Fibroblast of skin of scalp (primary cell): ENCODE data around the gene MARVELD1. TPM values are rescaled to one million over a fixed set of nuclear protein-coding genes. Genes with fewer than 3 reads are reported as not detected.
A peak's percentile ranks its signal among the peaks of the same experiment; 100 is the strongest.

Experiments used
- DNase-seq: peaks from one replicate; pipeline ENCODE4 v3.0.0-alpha.2; 2013
- polyA plus RNA-seq, 2 experiments: library from polyadenylated mRNA; unstranded; fragments of 120-200 nt; gene quantifications; one replicate each; pipeline ENCODE4 v1.2.1, GENCODE V29; 2013; ENCODE audit not compliant: insufficient read length in 2 of 2

The MARVELD1 gene
- 98.5 TPM for polyA plus RNA-seq (2013, experiment 1 of 2; ENCODE audit: insufficient read length)
- 106 TPM for polyA plus RNA-seq (2013, experiment 2 of 2; ENCODE audit: insufficient read length)

DNA sequence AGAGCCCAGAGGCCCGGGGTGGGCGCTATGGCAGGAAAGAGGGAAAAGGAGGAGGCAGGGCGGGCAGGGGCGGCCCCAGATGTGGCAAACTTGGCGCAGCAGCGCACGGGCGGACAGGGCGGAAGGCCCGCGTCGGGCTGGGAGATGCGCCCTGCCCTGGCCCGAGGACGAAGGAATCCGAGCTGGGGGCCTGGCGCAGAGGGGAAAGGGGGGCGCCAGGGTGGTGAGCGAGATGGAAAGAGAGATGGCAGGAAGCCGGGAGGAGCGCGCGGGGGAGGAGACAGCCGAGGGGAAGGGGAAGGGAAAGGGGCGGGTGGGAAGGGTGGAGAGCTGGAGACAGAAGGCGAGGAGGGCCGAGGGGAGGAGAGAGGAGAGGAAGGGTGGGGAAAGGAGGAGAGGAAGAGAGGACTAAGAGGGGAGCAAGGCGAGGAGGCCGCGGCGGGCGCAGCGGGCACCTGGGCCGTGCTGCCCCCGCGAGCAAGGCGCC is at the start of gene MARVELD1:
MARVELD1 (plus strand) TSS at position 392 of the 487 bp plus-strand sequence. CDS start 147 bp downstream, outside the sequence.
- peak; percentile 93 for DNase-seq

DNA sequence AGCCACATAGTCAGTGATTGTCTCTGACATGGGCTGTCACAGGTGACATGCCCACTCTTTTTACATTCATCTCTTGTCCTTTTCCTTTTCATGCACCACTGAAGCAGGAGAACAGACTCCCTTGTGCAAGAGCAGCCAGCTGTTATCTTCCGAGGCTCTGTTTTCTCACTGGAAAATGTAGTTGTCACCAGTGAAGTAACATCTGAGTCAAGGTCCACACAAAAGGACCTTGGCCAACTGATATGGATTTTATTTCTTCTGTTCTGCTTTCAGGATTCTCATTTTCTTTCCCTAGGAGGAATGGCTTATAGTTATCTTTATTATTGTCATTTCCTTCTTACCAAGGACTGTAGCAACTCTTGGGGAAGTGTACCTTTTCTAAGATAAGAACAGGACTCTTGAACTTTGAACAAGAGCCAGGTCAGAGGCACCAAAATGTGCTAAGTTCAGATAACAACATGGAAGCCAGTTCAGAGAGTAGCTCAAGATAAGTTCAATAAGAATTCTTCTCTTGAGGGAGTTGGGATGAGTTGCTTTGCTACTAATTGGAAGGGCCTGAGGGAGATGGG is 49.2 kb upstream of the MARVELD1 start:
- no peak for DNase-seq

DNA sequence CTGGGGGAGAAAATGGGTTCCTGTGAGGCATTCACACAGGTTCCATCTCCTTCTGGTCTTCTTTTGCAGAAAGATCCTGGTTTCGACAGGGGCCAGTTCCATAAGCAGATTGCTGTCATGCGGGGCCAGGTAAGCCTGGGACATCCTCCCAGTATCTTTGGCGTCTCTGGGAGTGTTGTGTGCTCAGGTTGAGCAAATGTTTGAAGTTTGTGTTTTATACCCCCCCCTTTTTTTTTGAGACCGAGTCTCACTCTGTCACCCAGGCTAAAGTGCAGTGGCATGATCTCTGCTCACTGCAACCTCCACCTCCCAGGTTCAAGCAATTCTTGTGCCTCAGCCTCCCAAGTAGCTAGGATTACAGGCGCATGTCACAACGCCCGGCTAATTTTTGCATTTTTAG is 46.5 kb upstream of the MARVELD1 start:
- DNase-seq: no peak

DNA sequence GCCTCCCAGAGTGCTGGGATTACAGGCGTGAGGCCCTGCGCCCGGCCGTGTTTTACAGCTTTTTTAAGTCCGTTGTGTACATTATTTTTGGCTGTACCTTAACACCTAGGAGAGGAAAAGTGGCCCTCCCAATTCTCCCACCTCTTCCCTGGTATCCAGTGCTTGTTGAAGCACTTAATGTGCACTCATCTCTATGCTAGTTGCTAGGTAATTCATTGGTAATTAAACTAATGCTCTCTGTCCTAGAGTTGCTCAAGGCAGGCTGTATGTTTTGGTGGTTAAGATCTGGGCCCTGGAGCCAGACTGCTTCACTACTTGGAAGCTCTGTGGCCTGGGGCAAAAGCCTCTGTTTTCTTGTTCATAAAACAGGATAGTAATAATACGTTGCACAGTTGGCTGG is 46.1 kb upstream of the MARVELD1 start:
- no peak for DNase-seq

DNA sequence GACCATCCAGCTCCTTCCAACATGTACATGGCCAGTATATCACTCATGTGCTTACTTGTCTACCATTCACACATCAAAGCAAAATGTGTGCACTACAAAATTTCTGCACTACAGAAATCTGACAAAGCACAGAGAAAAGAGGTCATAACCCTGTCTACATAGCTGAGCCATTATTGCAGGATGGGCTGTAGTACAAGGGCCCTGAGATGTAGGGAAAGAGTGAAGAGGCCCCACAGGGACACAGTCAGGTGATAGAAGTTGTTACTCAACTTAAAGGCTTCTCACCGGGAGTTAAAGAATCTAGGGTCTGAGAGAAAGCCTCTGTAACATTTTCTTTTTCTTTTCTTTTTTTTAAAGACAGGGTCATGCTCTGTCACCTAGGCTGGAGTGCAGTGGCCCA is 44.0 kb upstream of the MARVELD1 start:
- DNase-seq: no peak

DNA sequence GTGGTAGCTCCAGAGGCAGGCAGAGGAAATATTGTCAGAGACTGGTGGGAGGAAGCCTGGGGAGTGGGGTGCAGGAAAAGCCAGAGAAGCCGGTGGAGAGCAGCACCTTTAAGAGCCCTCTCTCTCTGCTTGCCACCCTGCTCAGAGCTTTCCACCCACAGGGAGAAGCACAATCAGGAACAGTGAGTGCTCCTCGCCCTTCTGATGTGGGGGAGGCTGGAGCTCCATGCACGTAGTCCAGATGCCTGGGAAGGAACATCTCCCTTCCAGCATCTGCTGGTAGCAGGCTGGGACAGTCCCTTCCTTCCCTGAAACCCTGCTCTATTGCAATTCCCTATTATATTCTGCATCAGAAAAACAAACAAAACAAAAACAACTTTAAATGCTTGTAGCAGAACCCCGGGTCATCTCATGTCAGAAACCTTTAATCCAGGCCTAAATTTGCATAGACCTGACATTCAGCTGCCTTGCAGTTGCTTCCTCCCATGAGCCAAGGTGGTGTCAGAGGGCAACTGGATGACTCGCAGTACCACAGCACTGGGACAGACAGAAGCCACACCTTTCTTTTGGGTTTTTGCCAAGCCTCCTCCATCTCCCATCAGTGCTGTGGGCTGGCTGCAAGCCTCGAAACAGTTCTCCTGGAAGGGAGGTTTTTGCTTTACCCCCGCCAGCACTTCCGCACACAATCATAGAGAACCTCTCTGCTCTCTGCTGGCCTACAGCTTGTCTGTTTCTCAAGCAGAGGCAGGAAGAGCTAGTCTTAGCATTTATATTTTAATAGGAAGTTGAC is 39.6 kb upstream of the MARVELD1 start:
- peak; percentile 58 for DNase-seq

DNA sequence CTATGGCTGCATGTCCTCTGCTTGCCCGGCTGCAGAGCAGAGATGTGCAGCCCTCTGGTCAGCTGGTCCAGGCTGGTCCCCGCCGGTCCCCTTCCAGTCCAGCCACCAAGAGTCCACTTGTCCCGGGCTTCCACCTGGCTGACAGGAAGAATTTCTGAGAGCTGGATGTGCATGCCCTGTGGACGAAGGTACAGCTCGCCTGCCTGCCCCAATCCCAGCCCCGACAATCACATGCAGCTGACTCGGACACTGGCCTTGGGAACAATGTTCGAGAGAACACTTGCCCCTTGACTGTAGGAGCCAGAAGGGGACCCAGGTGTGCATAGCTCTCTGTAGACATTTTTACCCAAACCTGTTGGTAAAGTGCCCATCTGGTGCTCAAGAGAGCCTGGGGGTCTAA is 38.3 kb upstream of the MARVELD1 start:
- no peak for DNase-seq

DNA sequence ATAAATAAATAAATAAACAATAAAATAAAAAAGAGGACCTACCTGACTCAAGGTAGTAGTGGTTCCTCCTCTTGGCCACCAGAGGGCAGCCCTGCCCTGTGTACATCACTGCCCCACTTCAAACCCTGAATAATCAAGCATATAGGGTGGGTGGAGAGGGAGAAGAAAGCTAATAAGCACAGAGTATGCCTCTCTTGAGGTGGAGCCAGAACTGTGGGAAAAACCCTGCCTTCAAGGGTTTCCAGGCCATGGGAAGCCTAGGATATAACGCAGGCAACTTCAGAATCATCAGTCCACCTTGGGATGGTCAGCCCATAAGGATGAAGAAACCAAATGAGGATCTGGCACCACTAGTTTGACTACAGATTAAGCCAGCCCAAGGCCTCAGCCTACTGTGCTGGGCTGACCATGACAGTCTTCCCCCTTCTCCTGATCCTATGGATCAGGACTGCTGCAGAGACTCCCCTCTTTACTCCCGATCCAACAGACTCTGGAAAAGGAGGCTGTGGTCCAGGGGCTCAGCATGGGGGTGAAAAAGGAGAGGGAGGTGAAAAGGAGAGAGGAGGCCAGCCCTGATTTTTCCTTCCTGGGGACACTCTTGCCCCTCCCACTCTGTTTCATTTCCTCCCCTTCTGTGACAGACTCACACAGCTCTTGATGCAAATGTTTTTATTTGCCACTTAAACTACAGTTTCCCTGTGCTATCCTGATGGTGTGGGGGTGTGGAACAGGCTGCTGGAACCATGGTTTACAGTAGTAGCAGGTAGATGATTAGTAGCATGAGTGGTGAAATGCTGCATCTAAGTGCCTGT is 36.6 kb upstream of the MARVELD1 start:
- peak; percentile 60 for DNase-seq

DNA sequence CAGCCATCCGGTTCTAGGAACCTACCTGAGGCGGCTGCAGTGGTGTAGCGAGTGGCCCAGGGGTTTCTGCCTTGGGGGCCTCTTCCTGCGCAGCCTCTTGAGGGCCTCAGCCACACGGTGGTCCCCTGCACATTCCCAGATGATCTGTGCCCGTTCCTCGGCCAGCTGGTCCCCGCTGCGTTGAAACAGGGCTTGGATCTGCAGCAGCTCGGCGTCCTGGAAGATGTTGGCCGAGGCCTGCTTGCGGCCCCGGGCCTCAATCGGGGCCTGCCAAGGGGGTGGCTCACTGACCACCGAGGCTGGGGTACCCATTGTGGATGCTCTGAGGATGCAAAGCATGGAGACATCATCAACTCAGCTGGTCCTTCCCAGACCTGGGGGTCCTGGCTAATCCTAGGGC is 33.9 kb upstream of the MARVELD1 start:
- no peak for DNase-seq

DNA sequence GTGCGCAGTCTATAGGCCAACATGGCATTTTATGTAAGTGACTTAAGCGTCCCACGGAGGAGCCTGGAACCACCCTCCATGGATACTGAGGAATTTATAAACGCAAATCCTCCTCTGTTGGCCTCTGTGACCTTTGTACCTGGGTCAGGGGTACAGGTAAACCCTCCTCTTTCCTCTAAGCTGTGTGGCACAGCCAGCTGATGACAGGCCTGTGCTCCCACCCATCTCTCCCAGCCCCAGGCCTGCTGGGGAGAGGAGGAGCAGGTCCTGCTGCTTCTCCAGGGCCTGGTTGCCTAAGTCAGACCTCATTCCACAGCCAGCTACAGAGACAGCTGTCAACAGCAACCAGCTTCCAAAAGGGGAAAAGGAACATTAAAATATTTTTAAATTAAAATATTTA is 31.5 kb upstream of the MARVELD1 start:
- DNase-seq: no peak

DNA sequence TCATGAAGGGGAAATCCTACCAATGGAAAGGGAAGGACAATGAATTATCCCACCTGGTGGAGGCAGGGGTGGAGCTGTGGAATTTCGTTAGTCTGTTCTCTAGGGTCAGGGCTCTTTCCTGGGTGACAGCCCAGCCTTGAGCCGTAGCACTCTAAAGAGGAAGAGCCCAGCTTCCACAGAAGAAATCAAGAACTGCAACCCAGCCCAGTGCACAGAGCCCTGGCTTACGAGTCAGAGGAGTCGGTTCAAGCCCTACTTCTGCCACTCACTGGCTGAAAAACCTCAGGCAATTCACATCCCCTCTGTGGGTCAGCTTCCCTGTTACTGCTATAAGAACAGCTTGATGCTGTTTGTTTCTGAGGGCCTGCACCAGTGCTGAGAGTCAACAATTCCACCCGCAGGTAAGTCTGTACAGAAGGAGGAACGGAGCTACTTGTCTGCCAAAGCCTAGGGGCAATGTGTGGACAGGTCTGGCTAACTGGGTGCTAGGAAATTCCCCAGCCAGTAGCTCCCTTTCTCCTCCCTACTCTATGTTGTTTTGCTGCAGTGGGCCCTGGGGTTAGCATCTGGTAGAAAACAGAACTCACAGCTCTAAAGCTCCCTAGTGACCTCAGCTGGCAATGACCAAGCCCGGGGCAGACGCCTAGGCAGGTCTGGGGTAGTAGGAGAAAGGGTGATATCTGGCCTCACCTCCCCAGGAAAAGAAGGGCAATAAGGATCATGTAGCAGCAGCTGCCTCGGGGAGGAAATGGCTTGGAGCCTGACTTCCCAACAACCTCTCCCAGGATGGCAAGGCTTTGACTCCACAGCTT is 29.8 kb upstream of the MARVELD1 start:
- no peak for DNase-seq

DNA sequence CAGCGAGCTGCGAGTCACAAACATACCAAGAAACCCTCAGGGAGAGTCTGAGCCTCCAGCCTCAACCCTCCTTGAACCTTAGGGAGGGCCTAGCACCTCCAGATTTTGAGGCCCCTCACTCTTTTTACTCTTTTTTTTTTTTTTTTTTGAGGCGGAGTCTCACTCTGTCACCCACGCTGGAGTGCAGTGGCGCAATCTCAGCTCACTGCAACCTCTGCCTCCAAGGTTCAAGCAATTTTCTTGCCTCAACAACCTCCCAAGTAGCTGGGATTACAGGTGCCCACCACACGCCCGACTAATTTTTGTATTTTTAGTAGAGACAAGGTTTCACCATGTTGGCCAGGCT is 29.2 kb upstream of the MARVELD1 start:
- peak; percentile 65 for DNase-seq

DNA sequence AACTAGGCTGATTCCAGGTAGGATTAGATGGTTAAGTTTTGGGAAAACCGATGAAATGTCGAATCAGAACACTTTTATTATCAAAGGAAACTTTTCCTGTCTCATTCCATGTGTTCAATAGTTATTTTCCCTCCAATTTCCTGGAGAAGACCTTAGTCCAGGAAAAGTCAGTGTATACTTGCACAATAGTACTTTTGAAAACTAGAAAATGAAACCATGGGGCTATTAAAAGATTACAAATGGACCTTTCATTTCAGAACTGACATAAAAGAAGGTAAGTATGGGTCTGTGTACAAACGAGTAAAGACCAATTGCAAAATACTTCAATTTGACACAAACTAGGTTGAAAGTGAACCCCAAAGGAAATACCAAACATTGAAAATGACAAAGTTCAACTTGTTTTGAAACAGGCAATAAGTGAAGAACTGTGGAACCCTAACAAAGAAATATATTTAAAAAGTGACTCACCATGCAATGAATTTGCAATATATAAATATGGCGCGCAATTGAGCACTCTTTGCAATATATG is 28.6 kb upstream of the MARVELD1 start:
- no peak for DNase-seq

DNA sequence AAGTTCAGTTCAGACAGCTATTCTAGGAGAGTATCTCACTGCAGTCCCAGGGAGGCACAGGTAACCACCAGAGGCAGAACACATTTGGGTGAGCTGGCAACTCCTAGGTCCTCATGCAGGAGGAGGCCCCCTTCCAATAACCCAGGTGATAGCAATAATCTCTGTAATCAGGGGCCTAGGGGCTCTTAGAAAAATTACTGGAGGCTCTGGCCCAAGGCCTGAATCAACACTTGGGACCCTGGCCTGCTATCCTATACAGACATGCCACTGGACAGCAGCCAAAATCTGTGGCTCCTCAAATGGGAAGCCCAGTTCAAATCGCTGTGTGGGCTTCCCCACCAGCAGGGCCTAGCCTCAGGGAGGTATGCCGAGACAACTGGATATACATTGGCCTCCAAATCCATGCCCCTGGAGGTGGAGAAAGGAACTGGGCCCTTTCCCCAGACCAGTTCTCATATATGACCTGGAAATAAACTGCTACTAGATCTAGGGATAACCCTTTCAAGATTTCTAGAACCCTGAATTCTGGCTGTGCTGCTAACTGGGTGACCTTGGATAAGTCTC is 28.1 kb upstream of the MARVELD1 start:
- DNase-seq: peak; percentile 43

DNA sequence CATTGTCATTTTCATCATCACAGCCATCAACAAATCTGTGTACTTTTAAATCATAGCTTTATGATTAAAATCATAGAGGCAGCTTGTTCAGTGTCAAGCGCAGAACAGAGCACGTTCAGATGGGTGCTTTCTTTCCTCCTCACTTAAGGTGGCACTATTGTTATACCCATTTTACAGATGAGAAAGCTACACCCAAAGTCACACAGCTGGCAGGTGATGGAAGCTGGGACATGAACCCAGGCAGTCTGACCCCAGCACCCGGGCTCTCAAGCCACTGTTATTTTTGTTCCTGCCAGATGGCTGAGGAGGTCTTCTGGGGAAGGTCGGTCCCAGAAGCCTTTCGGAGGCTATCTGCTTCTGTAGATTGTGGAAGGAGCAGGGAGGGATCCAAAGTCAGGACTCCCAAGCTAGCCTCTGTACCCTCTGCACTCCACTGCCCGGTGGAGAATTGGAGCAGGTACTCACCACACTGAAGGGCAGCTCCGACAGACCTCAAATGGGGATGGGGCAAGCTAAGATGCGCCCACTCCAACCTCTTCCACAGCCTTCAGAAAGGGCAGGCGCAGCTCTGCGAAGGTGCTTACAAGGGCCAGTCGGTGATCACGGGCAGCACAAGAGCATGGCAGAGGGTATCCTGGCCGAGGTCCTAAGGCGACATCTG is 27.1 kb upstream of the MARVELD1 start:
- DNase-seq: no peak

DNA sequence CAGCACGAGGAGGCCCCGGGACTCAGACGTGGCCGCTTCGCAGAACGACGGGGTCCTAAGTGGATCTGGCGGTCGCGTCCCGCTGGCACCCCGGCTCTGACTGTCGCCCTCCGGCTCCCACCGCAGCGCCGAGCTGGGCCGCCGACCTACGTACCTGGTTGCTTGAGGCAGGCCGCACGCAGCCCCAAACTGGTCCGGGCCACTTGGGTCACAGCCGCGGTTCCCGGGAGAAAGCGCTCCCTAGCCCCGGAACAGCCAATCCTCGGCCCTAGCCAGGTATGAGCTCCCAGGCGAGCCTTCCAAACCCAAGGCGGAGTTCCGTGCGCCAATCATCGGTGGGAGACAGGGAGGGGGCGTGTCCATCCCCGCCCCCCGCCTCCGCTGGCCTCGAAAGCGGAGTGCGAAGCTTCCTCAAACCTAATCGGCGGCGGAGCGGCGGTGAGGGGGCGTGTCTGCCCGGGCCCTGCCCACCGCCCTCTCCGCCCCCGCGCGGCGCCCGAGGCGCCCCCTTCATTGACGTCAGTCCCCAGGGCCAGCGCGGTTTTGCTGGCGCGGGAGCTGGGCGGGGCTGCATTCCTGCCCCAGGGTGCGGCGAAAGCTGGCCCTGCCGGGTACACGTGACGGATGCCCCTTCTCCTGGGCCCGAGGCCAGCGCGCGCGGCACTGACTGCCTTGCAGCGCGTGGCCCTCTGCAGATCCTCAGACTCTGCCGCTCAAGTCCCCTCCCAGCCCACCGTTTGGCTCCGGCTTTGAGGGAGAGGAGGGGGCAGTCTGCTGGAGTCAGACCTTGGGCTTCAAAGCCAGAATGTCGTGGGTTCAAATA is 26.4 kb upstream of the MARVELD1 start, which contains the start of gene AVPI1:
AVPI1 (minus strand) TSS at position 280 of the 823 bp plus-strand sequence. CDS start 7,336 bp downstream, outside the sequence.
- DNase-seq: peak; percentile 98

DNA sequence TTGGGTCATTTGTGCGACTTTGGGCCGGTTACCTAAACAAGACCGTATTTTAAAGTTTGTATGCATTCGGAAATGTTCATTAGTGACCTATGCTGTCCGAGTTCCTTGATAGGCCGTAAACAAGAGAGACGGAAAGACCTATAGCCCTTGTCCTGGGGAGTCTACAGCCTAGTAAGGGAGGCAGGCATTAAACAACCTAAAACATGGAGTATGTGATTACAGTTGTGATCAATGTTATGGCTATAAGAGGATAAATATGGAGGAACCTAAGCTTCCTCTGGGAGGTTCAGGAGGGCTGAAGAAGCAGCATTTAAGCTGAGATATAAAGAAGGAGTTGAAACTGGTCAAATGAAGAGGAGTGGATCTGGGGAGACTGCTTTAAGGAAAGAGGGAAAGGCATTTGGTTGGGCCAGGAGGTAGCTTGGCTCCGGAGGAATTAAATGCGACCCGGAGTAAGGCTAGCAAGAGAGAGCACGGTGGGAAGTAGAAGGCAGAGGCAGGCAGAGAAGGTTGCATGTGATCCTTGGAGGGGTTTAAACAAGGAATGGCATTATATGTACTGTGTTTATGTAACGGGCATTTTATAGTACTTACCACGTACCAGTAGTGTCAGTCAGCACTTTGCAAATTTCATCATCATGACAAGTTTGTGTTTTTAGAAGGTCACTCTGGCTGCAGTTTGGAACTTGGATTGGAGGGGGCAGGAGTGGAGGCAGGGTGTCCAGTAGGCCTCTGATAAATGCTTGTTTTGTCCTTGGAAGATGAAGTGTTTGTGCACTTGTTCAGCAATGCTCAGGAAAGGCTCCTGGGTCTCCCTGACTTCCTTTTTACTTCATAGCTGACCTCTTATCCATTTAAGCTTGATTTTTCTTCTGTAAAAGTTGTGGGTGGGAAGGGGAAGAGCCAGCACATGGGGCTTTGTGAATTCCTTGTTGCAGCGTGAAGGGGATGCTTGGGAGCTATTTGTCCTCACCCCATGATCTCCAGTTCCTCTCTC is 25.4 kb upstream of the MARVELD1 start:
- peak; percentile 43 for DNase-seq

DNA sequence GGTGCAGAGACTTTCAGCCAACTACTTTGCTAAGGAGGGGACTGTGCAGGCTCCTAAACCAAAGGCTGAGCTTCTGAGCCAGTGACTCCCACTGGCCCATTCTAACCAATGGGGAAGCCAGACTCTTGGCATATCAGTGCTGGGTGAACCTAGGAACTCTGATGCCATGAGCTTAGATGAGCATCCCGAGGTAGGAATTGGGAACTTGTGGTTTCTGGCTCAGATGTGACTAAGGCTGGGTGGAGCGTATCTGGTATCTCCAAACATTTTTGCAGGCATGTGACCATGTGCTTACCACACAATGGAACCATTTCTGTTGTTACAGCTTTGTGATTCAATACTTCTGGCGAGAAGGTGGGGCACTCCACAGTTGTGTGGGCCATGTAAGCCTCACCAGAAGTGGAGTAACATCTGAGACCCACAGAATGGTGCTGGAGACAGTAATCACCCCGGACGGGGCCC is 23.9 kb upstream of the MARVELD1 start:
- DNase-seq: peak; percentile 90

DNA sequence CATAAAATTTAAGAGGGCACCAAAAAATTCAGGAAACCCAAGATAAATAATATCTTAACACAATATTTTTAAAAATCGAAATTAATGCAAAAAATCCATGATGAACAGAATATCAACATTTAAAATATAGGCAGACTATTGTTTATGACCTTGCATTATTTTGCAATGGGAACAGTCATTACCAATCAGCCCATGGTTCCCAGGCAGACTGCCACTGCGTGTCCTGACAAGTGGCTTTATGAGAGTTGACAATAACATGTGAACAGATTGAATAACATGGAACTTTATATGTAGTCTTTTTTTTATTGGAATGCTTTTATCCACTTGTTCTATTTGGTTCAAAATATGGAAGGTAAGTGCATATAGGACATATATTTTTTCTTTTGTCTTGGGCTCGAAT is 23.4 kb upstream of the MARVELD1 start:
- no peak for DNase-seq
